Colonic mucosa (tissue), 4 donors: ENCODE results near the gene SH3PXD2A. TPM values are rescaled to one million over a fixed set of nuclear protein-coding genes. Genes with fewer than 3 reads are reported as not detected.

Source experiments
- DNase-seq: peaks from one replicate; pipeline ENCODE4 v3.0.0-alpha.2; 2020
- H3K27ac ChIP-seq: fragments of 200-600 bp; one replicate; pipeline ENCODE4 v1.8.0; 2021
- H3K27me3 ChIP-seq: fragments of 200-600 bp; one replicate; pipeline ENCODE4 v1.8.0; 2021
- H3K36me3 ChIP-seq: fragments of 200-600 bp; one replicate; pipeline ENCODE4 v1.8.0; 2021
- H3K4me1 ChIP-seq: fragments of 200-600 bp; one replicate; pipeline ENCODE4 v1.8.0; 2021; ENCODE audit warnings: mild to moderate bottlenecking
- H3K4me3 ChIP-seq: fragments of 200-600 bp; one replicate; pipeline ENCODE4 v1.8.0; 2021
- H3K9ac ChIP-seq, 2 donors: one replicate each; pipeline ENCODE4 v1.7.0; 2013; ENCODE audit warnings: control low read depth in 2 of 2, low read depth in 2 of 2, low read length in 2 of 2
- H3K9me3 ChIP-seq: fragments of 200-600 bp; one replicate; pipeline ENCODE4 v1.8.0; 2021
- intact Hi-C: fragments of 100-400 bp; cut with DNase I; formaldehyde crosslinking; loops from one replicate; pipeline ENCODE4 v1.14.1; 2022
- total RNA-seq, 2 donors: library from RNA; stranded (reverse); fragmentation: NEBNext Ultra II Directional in 1 of 2; extraction: Animal tissue kit (Norgen Biotek cat#: 25700) in 1 of 2; gene quantifications; one replicate each; pipeline ENCODE4 v1.2.1, GENCODE V29; 2021
- TF ChIP-seq, protein P1 (sequence below): fragments of 200-600 bp; IDR thresholded peaks from one replicate; pipeline ENCODE4 v1.8.0; 2022; ENCODE audit warnings: antibody characterized with exemption, mild to moderate bottlenecking
- donor health status: healthy.
- donor health status: DM: no; HTN: no; CAD: no.
- donor health status: DM: no; HTN: no; CAD: no.

Gene SH3PXD2A
- total RNA-seq, 2 donors from 2014 or later = 37.5 to 40.8 TPM

DNA sequence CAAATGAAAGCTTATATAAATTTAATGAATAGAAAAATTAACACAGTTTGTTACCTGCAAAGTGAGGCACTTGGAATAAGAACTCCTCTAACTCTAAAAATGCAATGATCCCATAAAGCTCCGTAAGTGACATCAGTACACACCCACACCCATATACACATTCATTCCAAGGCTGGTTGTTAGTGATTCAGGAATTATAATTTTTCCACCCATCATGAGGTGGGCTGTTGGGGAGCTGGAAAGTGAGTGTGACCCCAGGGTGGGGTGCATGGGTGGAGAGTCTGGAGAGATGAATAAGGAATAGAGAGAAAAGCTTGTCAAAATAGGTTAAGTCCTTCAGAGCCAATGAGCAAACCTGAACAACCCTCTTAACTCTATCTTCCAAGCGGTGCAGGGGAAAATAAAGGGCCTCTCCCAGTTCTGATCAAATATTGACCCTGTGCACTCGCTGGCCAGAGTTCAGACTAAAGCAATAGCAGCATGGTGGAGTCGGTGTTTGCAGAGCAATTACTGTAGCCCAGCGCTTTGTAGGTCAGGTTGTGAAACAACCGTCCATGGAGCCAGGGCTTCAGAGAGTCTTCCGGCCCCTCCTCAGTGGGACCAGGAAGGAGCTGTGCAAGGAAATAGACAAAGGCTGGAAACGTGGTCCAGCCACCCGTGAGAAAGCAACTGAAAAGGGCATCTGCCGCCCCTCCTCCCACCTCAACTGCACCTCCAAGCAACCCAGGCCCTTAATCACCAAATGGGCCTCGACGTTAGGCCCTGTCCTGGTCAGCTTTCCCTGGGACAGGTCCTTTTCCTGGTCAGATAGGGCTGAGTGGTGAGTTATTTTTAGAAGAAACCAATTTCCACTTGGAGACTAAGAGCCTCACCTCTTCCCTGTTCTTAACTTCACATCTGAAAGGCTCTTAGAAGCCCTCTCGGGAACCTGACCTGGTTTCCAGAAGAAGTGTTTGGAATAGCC is 61.2 kb downstream of the SH3PXD2A start:
- H3K9me3 ChIP-seq = no peaks in the 10 kb centered on the region
- H3K36me3 ChIP-seq = no peaks in the 10 kb centered on the region
- DNase-seq = peak; percentile 91
- peak overlapping the region; percentile 89 for H3K27ac ChIP-seq
- no peak overlapping the region for H3K4me3 ChIP-seq
- peak overlapping the region; percentile 40 to 76 for H3K9ac ChIP-seq
- H3K4me1 ChIP-seq = peaks cover 4% of the 10 kb centered on the region
- TF ChIP-seq, protein P1, sequence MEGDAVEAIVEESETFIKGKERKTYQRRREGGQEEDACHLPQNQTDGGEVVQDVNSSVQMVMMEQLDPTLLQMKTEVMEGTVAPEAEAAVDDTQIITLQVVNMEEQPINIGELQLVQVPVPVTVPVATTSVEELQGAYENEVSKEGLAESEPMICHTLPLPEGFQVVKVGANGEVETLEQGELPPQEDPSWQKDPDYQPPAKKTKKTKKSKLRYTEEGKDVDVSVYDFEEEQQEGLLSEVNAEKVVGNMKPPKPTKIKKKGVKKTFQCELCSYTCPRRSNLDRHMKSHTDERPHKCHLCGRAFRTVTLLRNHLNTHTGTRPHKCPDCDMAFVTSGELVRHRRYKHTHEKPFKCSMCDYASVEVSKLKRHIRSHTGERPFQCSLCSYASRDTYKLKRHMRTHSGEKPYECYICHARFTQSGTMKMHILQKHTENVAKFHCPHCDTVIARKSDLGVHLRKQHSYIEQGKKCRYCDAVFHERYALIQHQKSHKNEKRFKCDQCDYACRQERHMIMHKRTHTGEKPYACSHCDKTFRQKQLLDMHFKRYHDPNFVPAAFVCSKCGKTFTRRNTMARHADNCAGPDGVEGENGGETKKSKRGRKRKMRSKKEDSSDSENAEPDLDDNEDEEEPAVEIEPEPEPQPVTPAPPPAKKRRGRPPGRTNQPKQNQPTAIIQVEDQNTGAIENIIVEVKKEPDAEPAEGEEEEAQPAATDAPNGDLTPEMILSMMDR = no peak
- H3K27me3 ChIP-seq = no peaks in the 10 kb centered on the region
- intact Hi-C loops = no loop called here

DNA sequence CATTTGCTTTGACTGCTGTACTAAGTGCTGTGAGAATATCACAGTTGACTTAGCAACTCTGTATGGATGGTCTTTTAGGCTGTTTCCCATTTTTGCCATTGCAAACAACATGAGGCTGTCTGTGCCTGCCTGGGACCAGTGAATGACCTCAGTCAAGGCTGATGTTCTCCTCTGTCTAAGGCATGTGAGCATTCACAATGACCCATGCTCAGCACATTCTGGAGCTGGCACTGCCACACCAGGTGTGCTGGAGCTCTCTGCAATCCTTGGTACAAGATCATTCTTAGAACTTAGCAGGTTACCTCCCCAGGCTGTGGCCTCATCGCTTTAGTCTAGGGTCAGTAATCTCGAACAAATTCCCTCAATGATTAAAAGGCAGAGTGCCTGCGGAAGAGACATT is 61.9 kb downstream of the SH3PXD2A start:
- H3K9ac ChIP-seq = peak overlapping the region in 1 of 2 donors; percentile 76
- intact Hi-C loops = no loop called here
- H3K4me1 ChIP-seq = peaks cover 4% of the 10 kb centered on the region
- no peak for DNase-seq
- H3K27ac ChIP-seq = peak overlapping the region; percentile 89
- no peaks in the 10 kb centered on the region for H3K9me3 ChIP-seq
- H3K4me3 ChIP-seq = no peak overlapping the region
- H3K36me3 ChIP-seq = no peaks in the 10 kb centered on the region
- TF ChIP-seq, protein P1 = no peak
- no peaks in the 10 kb centered on the region for H3K27me3 ChIP-seq

DNA sequence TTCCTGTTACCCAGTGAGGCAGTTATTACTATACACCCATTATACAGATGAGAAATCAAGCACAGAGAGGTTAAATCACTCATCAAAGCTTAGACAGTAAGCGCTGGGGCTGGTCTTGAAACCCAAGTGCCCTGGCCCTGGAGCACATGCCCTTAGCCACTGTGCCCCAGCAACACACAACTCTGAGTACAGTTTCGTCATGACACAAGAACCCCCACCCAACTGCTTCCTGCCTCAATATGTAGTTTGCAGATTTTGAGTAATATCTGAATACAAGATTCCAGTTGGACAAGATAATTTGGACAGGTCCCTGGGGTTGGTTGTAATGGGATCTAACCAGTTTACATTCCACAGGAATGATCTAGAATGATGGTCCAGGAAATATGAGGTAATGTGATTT is 62.8 kb downstream of the SH3PXD2A start:
- TF ChIP-seq, protein P1 = no peak
- Histone ChIP-seq H3K36me3 (no peaks in the 10 kb centered on the region), H3K9ac (peak overlapping the region in 1 of 2 donors; percentile 74), H3K4me3 (no peak overlapping the region), H3K27me3 (no peaks in the 10 kb centered on the region), H3K4me1 (peaks cover 4% of the 10 kb centered on the region), H3K27ac (peak overlapping the region; percentile 89), H3K9me3 (no peaks in the 10 kb centered on the region)
- intact Hi-C loops = no loop called here
- DNase-seq = no peak

DNA sequence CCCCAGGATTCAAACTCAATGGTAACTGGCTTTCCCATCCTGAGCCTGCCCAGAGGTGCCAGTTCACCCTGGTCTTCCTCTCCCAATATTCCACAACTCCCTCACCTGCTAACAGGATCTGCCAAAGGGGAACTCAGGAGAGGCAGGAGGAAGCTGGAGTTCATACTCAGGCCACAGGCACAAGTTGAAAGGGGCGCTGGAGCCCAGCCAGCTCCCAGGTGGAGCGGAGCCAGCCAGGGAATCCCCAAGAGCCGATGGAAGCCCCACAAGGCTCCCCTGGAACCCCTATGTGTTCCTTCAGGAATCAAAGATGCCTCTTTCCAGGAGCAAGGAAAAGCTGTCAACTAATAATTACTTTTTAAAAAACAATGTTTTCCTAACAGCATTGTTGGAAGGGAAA is 63.5 kb downstream of the SH3PXD2A start:
- Histone ChIP-seq H3K4me3 (no peak overlapping the region), H3K9ac (peak overlapping the region in 1 of 2 donors; percentile 74), H3K27ac (peak overlapping the region; percentile 89), H3K4me1 (peaks cover 4% of the 10 kb centered on the region), H3K27me3 (no peaks in the 10 kb centered on the region), H3K36me3 (no peaks in the 10 kb centered on the region), H3K9me3 (no peaks in the 10 kb centered on the region)
- DNase-seq = no peak
- TF ChIP-seq, protein P1 = no peak
- intact Hi-C loops = no loop called here

DNA sequence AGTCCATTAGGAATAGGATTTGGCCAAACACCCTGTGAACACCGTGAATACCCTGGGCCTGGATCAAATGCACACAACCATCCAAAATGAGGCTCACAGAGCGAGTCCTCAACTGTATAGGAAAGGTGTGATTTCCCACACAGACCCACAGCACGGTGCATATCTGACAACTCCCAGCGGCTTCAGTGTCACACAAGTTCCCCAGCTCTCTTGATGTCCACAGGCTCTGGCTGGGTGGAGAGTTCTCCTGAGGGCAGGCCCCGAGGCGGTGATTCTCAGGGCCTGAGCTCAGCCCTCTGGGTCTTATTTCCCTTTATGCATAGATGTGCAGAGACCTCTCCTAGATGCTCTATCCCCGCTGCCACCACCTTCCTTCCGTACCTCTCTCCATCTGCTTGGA is 64.1 kb downstream of the SH3PXD2A start:
- Histone ChIP-seq H3K9me3 (no peaks in the 10 kb centered on the region), H3K4me3 (no peak overlapping the region), H3K4me1 (peaks cover 4% of the 10 kb centered on the region), H3K27ac (no peak overlapping the region), H3K9ac (peak overlapping the region in 1 of 2 donors; percentile 74), H3K36me3 (no peaks in the 10 kb centered on the region), H3K27me3 (no peaks in the 10 kb centered on the region)
- TF ChIP-seq, protein P1 = no peak
- no peak for DNase-seq
- intact Hi-C loops = no loop called here
